DND-41 (cell line): ENCODE measurements around the gene GRIK2.

Experiments used
- EZH2 ChIP-seq: IDR thresholded peaks from 3 replicates; pipeline ENCODE4 v1.6.1; 2012; ENCODE audit warnings: borderline replicate concordance, low read depth, mild to moderate bottlenecking, moderate library complexity, low read length, inconsistent platforms; ENCODE audit not compliant: severe bottlenecking
- TF ChIP-seq, protein P1 (sequence below): IDR thresholded peaks from 2 replicates; pipeline ENCODE4 v1.5.1; 2012; ENCODE audit warnings: borderline replicate concordance, low read length, moderate library complexity, mild to moderate bottlenecking; ENCODE audit not compliant: poor library complexity, severe bottlenecking; ENCODE audit errors: extremely low read depth

DNA sequence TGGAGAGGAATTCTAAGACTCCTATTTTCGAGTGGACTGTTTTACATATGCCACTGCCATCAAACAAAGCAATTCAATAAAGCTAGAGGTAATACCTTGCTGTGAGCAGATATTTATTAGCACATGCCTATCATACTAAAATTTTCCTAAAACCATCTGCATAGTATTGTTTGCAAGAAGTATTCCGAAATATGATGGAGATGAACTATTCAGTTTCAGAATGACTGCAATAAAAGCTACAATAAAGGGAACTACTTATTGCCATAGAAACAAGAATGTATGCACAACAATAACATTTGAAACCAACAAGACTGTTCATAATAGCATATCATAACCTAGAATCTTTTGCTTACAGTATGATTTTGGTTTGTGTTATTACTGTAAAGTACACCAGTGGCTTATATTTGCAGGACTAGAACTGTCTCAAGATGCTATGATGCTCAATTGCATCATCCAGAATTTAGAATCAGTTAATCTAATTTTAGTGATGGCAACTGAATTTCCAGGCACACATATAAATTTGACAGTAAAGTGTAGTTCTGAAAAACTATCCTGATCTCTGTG lies 144.3 kb downstream of the GRIK2 start:
- TF ChIP-seq, protein P1, sequence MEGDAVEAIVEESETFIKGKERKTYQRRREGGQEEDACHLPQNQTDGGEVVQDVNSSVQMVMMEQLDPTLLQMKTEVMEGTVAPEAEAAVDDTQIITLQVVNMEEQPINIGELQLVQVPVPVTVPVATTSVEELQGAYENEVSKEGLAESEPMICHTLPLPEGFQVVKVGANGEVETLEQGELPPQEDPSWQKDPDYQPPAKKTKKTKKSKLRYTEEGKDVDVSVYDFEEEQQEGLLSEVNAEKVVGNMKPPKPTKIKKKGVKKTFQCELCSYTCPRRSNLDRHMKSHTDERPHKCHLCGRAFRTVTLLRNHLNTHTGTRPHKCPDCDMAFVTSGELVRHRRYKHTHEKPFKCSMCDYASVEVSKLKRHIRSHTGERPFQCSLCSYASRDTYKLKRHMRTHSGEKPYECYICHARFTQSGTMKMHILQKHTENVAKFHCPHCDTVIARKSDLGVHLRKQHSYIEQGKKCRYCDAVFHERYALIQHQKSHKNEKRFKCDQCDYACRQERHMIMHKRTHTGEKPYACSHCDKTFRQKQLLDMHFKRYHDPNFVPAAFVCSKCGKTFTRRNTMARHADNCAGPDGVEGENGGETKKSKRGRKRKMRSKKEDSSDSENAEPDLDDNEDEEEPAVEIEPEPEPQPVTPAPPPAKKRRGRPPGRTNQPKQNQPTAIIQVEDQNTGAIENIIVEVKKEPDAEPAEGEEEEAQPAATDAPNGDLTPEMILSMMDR, result no peak
- no peak for TF ChIP-seq EZH2
